HG02943 (cell line): ENCODE results near the gene PLA2G4E.

ENCODE experiments used
- ATAC-seq: cut with Tn5 transposase; IDR thresholded peaks from one replicate; pipeline ENCODE4 v1.9.1; 2021; ENCODE audit warnings: mild to moderate bottlenecking, low read depth, moderate library complexity; ENCODE audit not compliant: unreplicated experiment

The PLA2G4E gene

GRCh38 chr15:41940441-41940857, 80.4 kb downstream of the PLA2G4E start:
- no peak for ATAC-seq

DNA sequence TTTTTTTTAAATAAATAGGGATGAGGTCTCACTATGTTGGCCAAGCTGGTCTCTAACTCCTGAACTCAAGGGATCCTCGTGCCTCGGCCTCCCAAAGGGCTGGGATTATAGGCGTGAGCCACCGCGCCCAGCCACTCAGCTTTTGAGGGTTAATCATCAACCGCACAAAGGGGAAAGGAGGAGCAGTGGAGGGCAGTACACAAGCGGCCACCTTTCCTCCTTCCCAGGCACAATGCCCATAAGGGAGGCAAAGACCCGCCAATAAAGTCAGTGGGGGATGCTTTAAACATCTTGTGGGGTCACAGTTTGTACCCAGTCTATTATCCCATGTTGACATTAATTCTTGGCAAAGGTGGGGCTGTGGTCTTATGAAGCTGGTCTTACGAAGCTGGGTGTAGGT, 80.9 kb downstream of the PLA2G4E start:
- ATAC-seq = no peak

GRCh38 chr15:41937568-41937923, 83.3 kb downstream of the PLA2G4E start:
- ATAC-seq = no peak

GRCh38 chr15:41936649-41937567, 83.9 kb downstream of the PLA2G4E start:
- ATAC-seq = no peak

- ATAC-seq = no peak
These were observed 84.7 kb downstream of the PLA2G4E start for GRCh38 chr15:41936155-41936554.

GRCh38 chr15:41935566-41936020, 85.2 kb downstream of the PLA2G4E start:
- no peak for ATAC-seq

DNA sequence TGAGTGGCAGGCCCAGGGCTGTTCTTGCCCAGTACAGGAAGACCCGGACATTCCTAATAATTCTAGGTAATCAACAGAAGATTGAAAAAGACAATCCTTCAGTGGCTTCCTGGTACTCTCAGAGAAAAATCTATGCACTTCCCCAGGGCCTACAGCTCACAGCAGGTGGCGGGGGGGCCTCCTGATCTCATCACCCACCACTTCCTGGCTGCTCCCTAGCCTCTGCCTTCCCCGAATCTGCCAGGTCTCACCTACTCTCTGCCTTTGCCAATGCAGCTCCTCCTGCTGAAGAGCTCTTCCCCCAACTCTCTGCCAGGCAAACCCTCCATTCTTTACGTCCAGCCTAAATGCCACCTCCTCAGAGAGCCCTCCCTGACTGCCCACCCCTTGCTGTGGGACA, 86.0 kb downstream of the PLA2G4E start:
- no peak for ATAC-seq

GRCh38 chr15:41933771-41934170, 87.1 kb downstream of the PLA2G4E start:
- no peak for ATAC-seq

- ATAC-seq = no peak
These were observed 87.5 kb downstream of the PLA2G4E start for GRCh38 chr15:41933326-41933725.

GRCh38 chr15:41932511-41933289, 88.1 kb downstream of the PLA2G4E start:
- no peak for ATAC-seq

DNA sequence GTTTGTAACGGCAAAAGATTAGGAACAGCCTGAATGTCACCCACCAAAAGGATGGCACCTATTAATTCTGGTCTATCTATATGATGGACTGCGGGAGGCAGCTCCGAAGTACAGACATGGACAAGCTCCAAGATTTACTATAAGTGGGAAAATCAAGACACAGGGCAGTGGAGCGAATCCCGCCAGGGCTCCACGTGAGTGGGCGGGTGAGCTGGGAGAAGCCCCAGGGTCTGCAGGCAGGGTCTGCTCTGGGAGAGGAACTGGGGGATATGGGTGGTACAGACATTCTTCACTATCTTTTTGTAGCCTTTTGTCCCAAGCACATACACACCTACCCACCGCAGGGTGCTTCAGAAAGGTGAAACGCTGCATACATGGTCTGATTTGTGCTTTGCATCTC, 88.7 kb downstream of the PLA2G4E start:
- no peak for ATAC-seq
